Measurements from ENCODE around the gene MSRB2. TPM values are rescaled to one million over a fixed set of nuclear protein-coding genes. Genes with fewer than 3 reads are reported as not detected.

MSRB2 gene
- total and polyA plus RNA-seq, 2 of the 8 experiments (the other 6 are each of a cell fraction or from before 2014, with no cell fraction given) = 11.0 to 13.9 TPM

DNA sequence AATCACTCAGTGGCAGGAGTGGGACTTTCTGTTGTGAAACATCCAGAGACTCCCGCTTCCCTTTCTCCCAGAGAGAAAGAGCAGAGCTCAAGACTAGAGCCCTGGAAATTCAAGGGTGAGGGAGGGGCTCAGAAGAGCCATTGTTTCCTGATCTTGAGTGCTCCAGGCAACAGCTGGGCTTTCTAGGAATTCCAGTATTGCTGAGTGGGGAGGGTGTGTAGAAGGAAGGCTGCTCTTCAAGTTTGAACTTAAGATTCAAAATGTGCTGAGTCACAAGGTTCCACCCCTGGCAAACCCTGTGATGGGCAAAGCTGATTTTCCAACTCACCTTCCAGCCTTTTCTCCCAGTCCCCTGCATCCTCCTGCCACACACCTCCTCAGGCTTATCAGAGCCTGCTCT, 42.3 kb upstream of the MSRB2 start (continued):
- peak; percentile 79 for TF ChIP-seq MAFK (IDR thresholded peaks at IDR 0.05; ENCODE audit: low read depth, low read length)
- no peak for TF ChIP-seq RAD21 (IDR thresholded peaks at IDR 0.05 in 1 of 2, conservative IDR thresholded peaks at IDR 0.05 in 1 of 2; ENCODE audit: low read depth in 2 of 2, low read length in 2 of 2)
- TF ChIP-seq TAF7 (optimal IDR thresholded peaks at IDR 0.05; ENCODE audit: borderline replicate concordance, low read depth, low read length) = no peak
